Karpas-422 (cell line): ENCODE measurements around the gene RALGDS. TPM values are rescaled to one million over a fixed set of nuclear protein-coding genes. Genes with fewer than 3 reads are reported as not detected.
"Not testable (repeated sequence)": the region's sequence is repeated elsewhere in the genome, so short reads cannot be mapped to it uniquely, and the experiment has no call there.

Experiments used
- DNase-seq: peaks from one replicate; pipeline ENCODE4 v3.0.0-alpha.2; 2015
- H2AFZ ChIP-seq: fragments of 200-600 bp; sonication (generic); 2 replicates; pipeline ENCODE4 v1.6.1; 2014; ENCODE audit warnings: antibody characterized with exemption, low read length, mixed read lengths
- H3K27ac ChIP-seq: fragments of 200-600 bp; sonication (generic); 2 replicates; pipeline ENCODE4 v1.5.1; 2014; ENCODE audit warnings: mild to moderate bottlenecking, low read length, moderate library complexity
- H3K27me3 ChIP-seq: fragments of 200-600 bp; sonication (generic); 2 replicates; pipeline ENCODE4 v1.6.1; 2014; ENCODE audit warnings: low read length, mixed read lengths
- H3K36me3 ChIP-seq: fragments of 200-600 bp; sonication (generic); 2 replicates; pipeline ENCODE4 v1.6.1; 2014; ENCODE audit warnings: low read length, mixed read lengths; ENCODE audit not compliant: insufficient read depth
- H3K4me1 ChIP-seq: fragments of 200-600 bp; sonication (generic); 2 replicates; pipeline ENCODE4 v1.6.1; 2014; ENCODE audit warnings: mild to moderate bottlenecking, low read length, mixed read lengths
- H3K4me2 ChIP-seq: fragments of 200-600 bp; sonication (generic); 2 replicates; pipeline ENCODE4 v1.6.1; 2014; ENCODE audit warnings: low read length, low read depth, mild to moderate bottlenecking; ENCODE audit not compliant: poor library complexity, severe bottlenecking
- H3K4me3 ChIP-seq: fragments of 200-600 bp; sonication (generic); 2 replicates; pipeline ENCODE4 v1.5.1; 2014; ENCODE audit warnings: mild to moderate bottlenecking, antibody characterized with exemption, low read length, mixed read lengths
- H3K79me2 ChIP-seq: fragments of 200-600 bp; sonication (generic); 2 replicates; pipeline ENCODE4 v1.6.1; 2014; ENCODE audit warnings: mild to moderate bottlenecking, low read length, mixed read lengths
- H3K9ac ChIP-seq: fragments of 200-600 bp; sonication (generic); 2 replicates; pipeline ENCODE4 v1.6.0; 2014; ENCODE audit warnings: low read length
- H3K9me2 ChIP-seq: fragments of 200-600 bp; sonication (generic), shearing (Covaris generic); replicated peaks from 2 replicates; pipeline ENCODE4 v1.6.0; 2014; ENCODE audit warnings: mild to moderate bottlenecking, low read length, moderate library complexity; ENCODE audit not compliant: insufficient read depth
- H3K9me3 ChIP-seq: fragments of 300-700, 200-600 bp; sonication (generic); 2 replicates; pipeline ENCODE4 v1.6.1; 2014; ENCODE audit warnings: low read length, mixed read lengths
- H4K20me1 ChIP-seq: fragments of 200-600 bp; sonication (generic); 2 replicates; pipeline ENCODE4 v1.6.1; 2014; ENCODE audit warnings: mild to moderate bottlenecking, antibody characterized with exemption, low read length, low read depth; ENCODE audit not compliant: insufficient read depth
- total RNA-seq: library from RNA; depleted of rRNA; stranded (reverse); fragments of >200 nt; shearing (Covaris generic); gene quantifications from 2 replicates; pipeline ENCODE4 v1.2.3, GENCODE V29; 2014; ENCODE audit warnings: low replicate concordance

RALGDS gene
- total RNA-seq, 1 experiment from 2014 or later: 69.2 TPM

- H3K4me2 ChIP-seq: no peak overlapping the region
- no peaks in the 10 kb centered on the region for H3K36me3 ChIP-seq
- H3K27ac ChIP-seq: no peak overlapping the region
- H4K20me1 ChIP-seq: no peaks in the 10 kb centered on the region
- no peak overlapping the region for H2AFZ ChIP-seq
- DNase-seq: no peak
- no peak overlapping the region for H3K9ac ChIP-seq
- H3K4me3 ChIP-seq: no peak overlapping the region
- H3K9me3 ChIP-seq: no peaks in the 10 kb centered on the region
- H3K79me2 ChIP-seq: no peaks in the 10 kb centered on the region
- H3K4me1 ChIP-seq: no peaks in the 10 kb centered on the region
- no peaks in the 10 kb centered on the region for H3K9me2 ChIP-seq
- no peaks in the 10 kb centered on the region for H3K27me3 ChIP-seq
Measured at GRCh38 chr9:133087429-133088145, 33.5 kb downstream of the RALGDS start.

DNA sequence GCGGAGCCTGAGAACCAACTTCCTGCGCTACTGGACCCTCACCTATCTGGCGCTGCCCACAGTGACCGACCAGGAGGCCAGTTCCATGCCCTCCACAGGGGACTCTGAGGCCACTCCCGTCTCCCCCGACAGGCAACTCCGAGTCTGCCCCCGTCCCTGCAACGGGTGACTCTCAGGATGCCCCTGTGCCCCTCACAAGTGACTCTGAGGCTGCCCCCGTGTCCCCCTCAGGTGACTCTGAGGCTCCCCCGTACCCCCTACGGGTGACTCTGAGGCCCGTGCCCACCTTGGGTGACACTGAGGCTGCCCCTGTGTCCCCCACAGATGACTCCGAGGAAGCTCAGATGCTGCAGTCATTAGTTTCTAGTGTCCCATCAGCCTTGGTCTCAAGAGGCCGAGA, 34.1 kb downstream of the RALGDS start:
- no peaks in the 10 kb centered on the region for H3K27me3 ChIP-seq
- H3K4me2 ChIP-seq: no peak overlapping the region
- H3K79me2 ChIP-seq: no peaks in the 10 kb centered on the region
- no peak overlapping the region for H3K9ac ChIP-seq
- H3K4me1 ChIP-seq: no peaks in the 10 kb centered on the region
- H3K27ac ChIP-seq: no peak overlapping the region
- no peak overlapping the region for H2AFZ ChIP-seq
- no peaks in the 10 kb centered on the region for H3K36me3 ChIP-seq
- no peak overlapping the region for H3K4me3 ChIP-seq
- no peak for DNase-seq
- no peaks in the 10 kb centered on the region for H3K9me3 ChIP-seq
- H4K20me1 ChIP-seq: no peaks in the 10 kb centered on the region
- no peaks in the 10 kb centered on the region for H3K9me2 ChIP-seq

DNA sequence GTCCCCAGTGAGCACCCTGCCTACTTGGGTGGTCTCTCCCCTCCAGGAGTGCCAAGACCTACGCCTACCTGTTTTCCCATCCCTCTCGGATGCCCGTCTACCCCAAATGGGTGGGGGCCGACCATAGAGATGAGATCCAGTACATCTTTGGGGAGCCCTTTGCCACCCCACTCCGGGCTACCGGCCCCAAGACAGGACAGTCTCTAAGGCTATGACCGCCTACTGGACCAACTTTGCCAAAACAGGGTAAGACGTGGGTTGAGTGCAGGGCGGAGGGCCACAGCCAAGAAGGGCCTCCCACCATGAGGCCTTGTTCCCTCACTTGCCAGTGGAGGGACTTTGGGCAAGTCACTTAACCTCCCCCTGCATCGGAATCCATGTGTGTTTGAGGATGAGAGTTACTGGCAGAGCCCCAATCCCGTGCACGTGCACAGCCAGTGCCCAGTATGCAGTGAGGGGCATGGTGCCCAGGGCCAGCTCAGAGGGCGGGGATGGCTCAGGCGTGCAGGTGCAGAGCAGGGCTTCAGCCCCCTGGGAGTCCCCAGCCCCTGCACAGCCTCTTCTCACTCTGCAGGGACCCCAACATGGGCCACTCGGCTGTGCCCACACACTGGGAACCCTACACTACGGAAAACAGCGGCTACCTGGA, 34.7 kb downstream of the RALGDS start:
- not testable (repeated sequence) for H4K20me1 ChIP-seq, H3K9ac ChIP-seq, H2AFZ ChIP-seq, H3K36me3 ChIP-seq, H3K4me3 ChIP-seq, H3K4me1 ChIP-seq, H3K4me2 ChIP-seq, DNase-seq, H3K27me3 ChIP-seq, H3K9me3 ChIP-seq, H3K27ac ChIP-seq, H3K79me2 ChIP-seq, H3K9me2 ChIP-seq

GRCh38 chr9:133083688-133084087, 37.4 kb downstream of the RALGDS start:
- not testable (repeated sequence) for H3K27ac ChIP-seq, H3K27me3 ChIP-seq, H3K4me3 ChIP-seq, H3K9ac ChIP-seq, H3K79me2 ChIP-seq, H3K4me1 ChIP-seq, H3K9me2 ChIP-seq, DNase-seq, H3K36me3 ChIP-seq, H3K4me2 ChIP-seq, H2AFZ ChIP-seq, H4K20me1 ChIP-seq, H3K9me3 ChIP-seq

DNA sequence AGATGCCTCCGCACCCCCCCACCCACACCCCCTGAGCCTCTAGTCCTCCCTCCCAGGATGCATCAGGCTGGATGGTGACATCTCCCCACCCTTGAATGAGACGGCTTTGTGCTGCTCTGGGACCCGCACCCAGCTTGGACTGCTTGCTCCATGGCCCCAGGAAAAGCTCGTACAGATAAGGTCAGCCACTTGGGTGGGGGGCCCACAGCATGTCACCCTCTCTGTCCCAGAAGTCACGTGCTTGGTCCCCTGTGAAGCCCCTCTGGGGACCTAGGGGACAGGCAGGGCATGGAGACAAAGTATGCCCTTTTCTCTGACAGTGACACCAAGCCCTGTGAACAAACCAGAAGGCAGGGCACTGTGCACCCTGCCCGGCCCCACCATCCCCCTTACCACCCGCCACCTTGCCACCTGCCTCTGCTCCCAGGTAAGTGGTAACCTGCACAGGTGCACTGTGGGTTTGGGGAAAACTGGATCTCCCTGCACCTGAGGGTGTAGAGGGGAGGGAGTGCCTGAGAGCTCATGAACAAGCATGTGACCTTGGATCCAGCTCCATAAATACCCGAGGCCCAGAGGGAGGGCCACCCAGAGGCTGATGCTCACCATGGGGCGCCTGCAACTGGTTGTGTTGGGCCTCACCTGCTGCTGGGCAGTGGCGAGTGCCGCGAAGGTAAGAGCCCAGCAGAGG, 38.9 kb downstream of the RALGDS start:
- not testable (repeated sequence) for DNase-seq, H4K20me1 ChIP-seq, H3K27me3 ChIP-seq, H3K4me3 ChIP-seq, H3K4me2 ChIP-seq, H3K9ac ChIP-seq, H3K9me2 ChIP-seq, H3K79me2 ChIP-seq, H3K36me3 ChIP-seq, H3K4me1 ChIP-seq, H2AFZ ChIP-seq, H3K27ac ChIP-seq, H3K9me3 ChIP-seq

GRCh38 chr9:133080786-133081779, 40.0 kb downstream of the RALGDS start:
- H3K4me3 ChIP-seq, DNase-seq, H3K9ac ChIP-seq, H3K9me2 ChIP-seq, H2AFZ ChIP-seq, H4K20me1 ChIP-seq, H3K9me3 ChIP-seq, H3K27ac ChIP-seq, H3K36me3 ChIP-seq, H3K4me1 ChIP-seq, H3K27me3 ChIP-seq, H3K4me2 ChIP-seq, H3K79me2 ChIP-seq: not testable (repeated sequence)

- Histone ChIP-seq H3K4me3 (no peak overlapping the region), H3K9me3 (no peaks in the 10 kb centered on the region), H3K4me2 (no peak overlapping the region), H2AFZ (no peak overlapping the region), H3K9ac (no peak overlapping the region), H4K20me1 (0 out of 2 replicates have a peak, but pooled peaks cover 4% of the 10 kb centered on the region), H3K4me1 (no peaks in the 10 kb centered on the region), H3K9me2 (no peaks in the 10 kb centered on the region), H3K36me3 (no peaks in the 10 kb centered on the region), H3K27me3 (no peaks in the 10 kb centered on the region), H3K27ac (no peak overlapping the region), H3K79me2 (no peaks in the 10 kb centered on the region)
- no peak for DNase-seq
Measured at GRCh38 chr9:133080161-133080560, 40.9 kb downstream of the RALGDS start.
